GM12873 (cell line): ENCODE measurements around the gene HNRNPUL1.

ENCODE experiments used
- CTCF ChIP-seq: IDR thresholded peaks from 2 replicates; pipeline ENCODE4 v1.5.1; 2012; ENCODE audit warnings: low read depth, mild to moderate bottlenecking, moderate library complexity, low read length, control low read depth; ENCODE audit not compliant: insufficient read depth; ENCODE audit errors: missing control alignments

The HNRNPUL1 gene

GRCh38 chr19:41288673-41289530 lies 24.7 kb downstream of the HNRNPUL1 start:
- TF ChIP-seq CTCF, result no peak

- TF ChIP-seq CTCF, result no peak
Observed at GRCh38 chr19:41294393-41294792, 30.2 kb downstream of the HNRNPUL1 start.

- TF ChIP-seq CTCF, result no peak
Observed at GRCh38 chr19:41295499-41295898, 31.3 kb downstream of the HNRNPUL1 start.

GRCh38 chr19:41296433-41296871 lies 32.3 kb downstream of the HNRNPUL1 start:
- no peak for TF ChIP-seq CTCF

GRCh38 chr19:41297628-41298347 lies 33.6 kb downstream of the HNRNPUL1 start:
- TF ChIP-seq CTCF, result peak; percentile 26

GRCh38 chr19:41298348-41298964 lies 34.3 kb downstream of the HNRNPUL1 start:
- TF ChIP-seq CTCF, result no peak
